Heart right ventricle (tissue), 16 donors: Measurements from ENCODE around the gene MTHFD2L. TPM values are rescaled to one million over a fixed set of nuclear protein-coding genes. Genes with fewer than 3 reads are reported as not detected.
A peak's percentile ranks its signal among the peaks of the same experiment; 100 is the strongest.

Experiments used
- ATAC-seq, 8 donors: fragments of 200-7000 bp; cut with Tn5 transposase; one replicate each; pipeline ENCODE4 v1.9.1; 2020; ENCODE audit warnings: mild to moderate bottlenecking in 8 of 8, moderate library complexity in 8 of 8, moderate number of reproducible peaks in 1 of 8
- DNase-seq, 2 donors: peaks; one replicate each; pipeline ENCODE4 v3.0.0-alpha.2; 2020
- H3K27ac ChIP-seq, 10 donors: fragments of 200-600 bp; sonication (generic) in 2 of 10; one replicate each; pipeline versions ENCODE4 v1.5.0 to v1.8.0; 2020 to 2022; ENCODE audit warnings: mild to moderate bottlenecking in 3 of 10
- H3K27me3 ChIP-seq, 7 donors: fragments of 200-600 bp; one replicate each; pipeline ENCODE4 v1.8.0; 2021 to 2022; ENCODE audit warnings: mild to moderate bottlenecking in 2 of 7
- H3K36me3 ChIP-seq, 9 donors: fragments of 200-600 bp; sonication (generic) in 1 of 9; one replicate each; pipeline versions ENCODE4 v1.5.0 to v1.8.0; 2020 to 2022; ENCODE audit warnings: mild to moderate bottlenecking in 2 of 9
- H3K4me1 ChIP-seq, 9 donors: fragments of 200-600 bp; sonication (generic) in 1 of 9; one replicate each; pipeline versions ENCODE4 v1.5.0 to v1.8.0; 2020 to 2022; ENCODE audit warnings: mild to moderate bottlenecking in 4 of 9
- H3K4me3 ChIP-seq, 10 donors: fragments of 200-600 bp; sonication (generic) in 2 of 10; one replicate each; pipeline versions ENCODE4 v1.5.0 to v1.8.0; 2020 to 2022; ENCODE audit warnings: mild to moderate bottlenecking in 7 of 10, moderate library complexity in 2 of 10
- H3K9me3 ChIP-seq, 11 donors: fragments of 200-600 bp in 10 of 11; sonication (generic) in 2 of 11; one replicate each; pipeline versions ENCODE4 v1.5.0 to v1.8.0; 2013 to 2022; ENCODE audit warnings: mild to moderate bottlenecking in 2 of 11, control low read depth in 1 of 11, moderate library complexity in 1 of 11
- WGBS, 2 donors: extraction: QIAGEN DNeasy Blood & Tissue Kit; methylation state at CpG; one replicate each; pipeline ENCODE4 v1.1.7; 2013; ENCODE audit warnings: inconsistent platforms in 1 of 2; 5-methylcytosine and 5-hydroxymethylcytosine counted together
- intact Hi-C, 10 donors: fragments of 100-400 bp; cut with DNase I; formaldehyde crosslinking; loops; one replicate each; pipeline versions ENCODE4 v1.11.1 to v1.14.2; 2022
- polyA plus RNA-seq, 2 donors: library from polyadenylated mRNA; stranded (reverse); fragments of 200-250 nt; gene quantifications; one replicate each; pipeline ENCODE4 v1.2.3, GENCODE V29; 2013
- total RNA-seq, 10 donors: library from RNA; stranded (reverse); fragmentation: NEBNext Ultra II Directional in 3 of 10; extraction: Animal tissue kit (Norgen Biotek cat#: 25700) in 3 of 10; gene quantifications; one replicate each; pipeline versions ENCODE4 v1.2.1 to v1.2.4, GENCODE V29; 2021 to 2023
- TF ChIP-seq, protein P1 (sequence below), 9 donors: fragments of 200-600 bp; sonication (generic) in 2 of 9; IDR thresholded peaks; one replicate each; pipeline versions ENCODE4 v1.5.0 to v1.8.0; 2021 to 2022; ENCODE audit warnings: antibody characterized with exemption in 9 of 9, mild to moderate bottlenecking in 5 of 9, moderate library complexity in 1 of 9
- donor health status: Arrhythmogenic right ventricular cardiomyopathy.
- donor health status: ischemic (EF 13 %, LVEDD 7.1; RV severe dilation, severe dysfunction).
- donor health status: healthy with polysubstance abuse.
- donor health status: DM: no; HTN: yes; CAD: no.
- donor health status: DM: no; HTN: no; CAD: no.
- donor health status: ischemic (EF 25% LVEDD 6.9; RV normal size, moderate dysfunction).
- donor health status: ischemic (EF 25% LVEDD 5.7; RV mildly dilated, moderate dysfunction).
- donor health status: healthy.
- donor health status: DM: yes; HTN: yes; CAD: no.
- donor health status: Ischemic cardiomyopathy.
- donor health status: ischemic (EF 35%, LVEDD 5.7; RV mildly dilated, moderate dysfunction).
- donor health status: nonischemic (EF 11% LVEDD 7.7; RV severe dilation, severe dysfunction).
- donor health status: DM: yes; HTN: yes; CAD: no.
- donor health status: PGD.
- donor health status: ischemic (EF 29% LVEDD 5.4; RV normal size, mild dysfunction).
- donor health status: nonischemic (EF 23%, LVEDD 6.1; RV moderate dilation, normal function).

Gene MTHFD2L
- total and polyA plus RNA-seq, 12 donors = 5.7 to 19.3 (median 11.8) TPM

DNA sequence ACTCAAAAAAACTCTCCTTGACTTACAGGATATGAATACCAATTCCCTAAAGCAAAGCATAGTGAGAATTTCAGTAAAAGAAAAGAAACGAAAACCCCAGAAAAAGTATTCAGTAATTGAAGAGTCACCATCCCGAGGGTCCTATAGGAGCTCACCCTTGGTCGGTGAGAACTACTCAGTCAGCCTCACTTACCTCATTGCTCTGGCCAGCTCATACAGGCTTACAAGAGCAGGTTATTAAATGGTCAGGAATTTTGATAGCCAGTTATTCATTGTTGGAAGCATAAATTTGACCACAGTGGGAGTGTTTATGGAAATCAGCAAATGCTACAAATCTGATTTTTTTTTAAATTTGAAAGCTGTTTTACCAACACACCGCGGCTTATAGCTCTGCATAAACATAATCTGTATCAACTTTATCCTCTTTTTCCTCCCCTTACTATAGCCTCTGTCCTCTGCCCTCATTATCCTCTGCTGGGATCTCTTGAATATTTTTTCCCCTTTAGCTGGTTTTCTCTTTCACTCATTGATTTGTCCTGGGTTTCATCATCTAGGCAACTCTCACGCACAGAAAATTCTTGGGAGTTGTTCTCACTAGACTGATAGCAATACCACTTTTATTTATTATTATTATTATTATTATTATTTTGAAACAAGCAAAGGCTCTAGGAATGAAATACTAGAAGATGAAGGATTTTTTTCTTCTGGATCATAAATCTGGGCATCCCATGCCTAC, 47.9 kb upstream of the MTHFD2L start:
- no peaks in the 10 kb centered on the region for H3K9me3 ChIP-seq
- no peaks in the 10 kb centered on the region for H3K36me3 ChIP-seq
- intact Hi-C loops = loop anchor here in 1 of 10 donors (10.0 kb wide), 1 partner anchor 75 kb away; the partner anchor contains the start of gene CXCL3
- TF ChIP-seq, protein P1, sequence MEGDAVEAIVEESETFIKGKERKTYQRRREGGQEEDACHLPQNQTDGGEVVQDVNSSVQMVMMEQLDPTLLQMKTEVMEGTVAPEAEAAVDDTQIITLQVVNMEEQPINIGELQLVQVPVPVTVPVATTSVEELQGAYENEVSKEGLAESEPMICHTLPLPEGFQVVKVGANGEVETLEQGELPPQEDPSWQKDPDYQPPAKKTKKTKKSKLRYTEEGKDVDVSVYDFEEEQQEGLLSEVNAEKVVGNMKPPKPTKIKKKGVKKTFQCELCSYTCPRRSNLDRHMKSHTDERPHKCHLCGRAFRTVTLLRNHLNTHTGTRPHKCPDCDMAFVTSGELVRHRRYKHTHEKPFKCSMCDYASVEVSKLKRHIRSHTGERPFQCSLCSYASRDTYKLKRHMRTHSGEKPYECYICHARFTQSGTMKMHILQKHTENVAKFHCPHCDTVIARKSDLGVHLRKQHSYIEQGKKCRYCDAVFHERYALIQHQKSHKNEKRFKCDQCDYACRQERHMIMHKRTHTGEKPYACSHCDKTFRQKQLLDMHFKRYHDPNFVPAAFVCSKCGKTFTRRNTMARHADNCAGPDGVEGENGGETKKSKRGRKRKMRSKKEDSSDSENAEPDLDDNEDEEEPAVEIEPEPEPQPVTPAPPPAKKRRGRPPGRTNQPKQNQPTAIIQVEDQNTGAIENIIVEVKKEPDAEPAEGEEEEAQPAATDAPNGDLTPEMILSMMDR (IDR thresholded peaks at IDR 0.05) = no peak
- ATAC-seq (peak in 7 of 8 donors; percentile 3 to 49 (median 22)), DNase-seq (no peak)
- 71 to 72% methylated on average over 6 of the region's 6 CpGs for WGBS, 2 donors
- H3K4me1 ChIP-seq = peaks cover 9 to 69% (median 50%) of the 10 kb centered on the region in 9 donors
- no peak overlapping the region for H3K4me3 ChIP-seq
- no peaks in the 10 kb centered on the region for H3K27me3 ChIP-seq
- H3K27ac ChIP-seq = peak overlapping the region; percentile 59 to 87 (median 78)

DNA sequence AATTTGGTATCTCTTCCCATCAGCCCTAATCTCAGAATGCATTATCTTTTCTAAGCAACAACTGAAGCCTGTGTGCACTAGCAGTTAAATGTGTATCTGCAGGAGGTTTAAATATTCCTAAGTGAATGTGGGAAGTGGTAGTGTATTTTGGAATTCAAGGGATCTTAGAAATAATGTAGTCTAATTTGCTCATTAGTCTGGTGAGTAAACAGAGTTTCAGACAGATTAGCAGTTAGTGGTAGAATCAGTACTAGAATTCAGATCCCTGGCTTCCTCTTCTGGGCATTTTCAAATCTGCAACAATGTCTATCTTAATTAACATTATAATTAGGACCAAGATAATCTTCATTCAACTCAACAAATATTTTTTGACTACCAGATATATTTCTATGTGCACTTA, 47.2 kb upstream of the MTHFD2L start:
- Histone ChIP-seq H3K9me3 (no peaks in the 10 kb centered on the region), H3K27ac (peak overlapping the region in 9 of 10 donors; percentile 59 to 87 (median 80)), H3K4me1 (peaks cover 9 to 63% (median 49%) of the 10 kb centered on the region in 9 donors), H3K27me3 (no peaks in the 10 kb centered on the region), H3K36me3 (no peaks in the 10 kb centered on the region), H3K4me3 (no peak overlapping the region)
- no peak for ATAC-seq
- DNase-seq = no peak
- TF ChIP-seq, protein P1 (IDR thresholded peaks at IDR 0.05) = no peak
- intact Hi-C loops = no loop called here

DNA sequence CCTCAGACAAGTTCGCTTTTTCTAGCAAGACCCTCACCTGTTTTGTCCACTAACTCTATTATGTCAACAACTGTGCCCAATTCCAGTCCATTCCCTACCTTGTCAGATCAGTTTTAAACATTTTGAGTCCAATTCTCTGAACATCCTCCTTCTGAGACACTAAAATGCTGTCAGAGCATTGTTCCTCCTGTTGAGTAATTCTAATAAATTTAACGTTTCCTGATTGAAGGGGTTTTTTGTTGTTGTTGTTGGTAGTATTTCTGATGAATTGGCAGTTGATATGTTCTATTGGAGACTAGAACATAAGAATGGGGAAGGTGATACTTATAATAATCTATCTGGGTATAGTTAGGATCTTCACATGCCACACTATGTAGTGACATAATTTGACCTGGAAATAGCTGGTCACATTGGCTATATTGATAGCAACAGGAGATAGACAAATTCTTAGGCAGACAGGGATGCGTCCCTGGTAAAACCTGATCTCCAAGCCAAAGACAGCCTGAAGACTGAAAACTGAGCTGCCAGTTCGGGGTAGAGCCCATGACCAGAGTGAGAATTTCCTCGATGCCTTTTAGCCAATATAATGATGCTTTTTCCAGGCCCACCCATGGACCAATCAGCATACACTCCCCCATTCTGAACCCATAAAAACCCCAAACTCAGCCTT, 46.5 kb upstream of the MTHFD2L start:
- peaks cover 8 to 61% (median 47%) of the 10 kb centered on the region in 9 donors for H3K4me1 ChIP-seq
- H3K27me3 ChIP-seq = no peaks in the 10 kb centered on the region
- ATAC-seq (no peak), DNase-seq (no peak)
- H3K27ac ChIP-seq = peak overlapping the region; percentile 30 to 87 (median 78)
- TF ChIP-seq, protein P1 (IDR thresholded peaks at IDR 0.05) = no peak
- no peak overlapping the region for H3K4me3 ChIP-seq
- 81 to 88% methylated on average over 5 of the region's 5 CpGs for WGBS, 2 donors
- intact Hi-C loops = no loop called here
- H3K9me3 ChIP-seq = no peaks in the 10 kb centered on the region
- H3K36me3 ChIP-seq = no peaks in the 10 kb centered on the region

DNA sequence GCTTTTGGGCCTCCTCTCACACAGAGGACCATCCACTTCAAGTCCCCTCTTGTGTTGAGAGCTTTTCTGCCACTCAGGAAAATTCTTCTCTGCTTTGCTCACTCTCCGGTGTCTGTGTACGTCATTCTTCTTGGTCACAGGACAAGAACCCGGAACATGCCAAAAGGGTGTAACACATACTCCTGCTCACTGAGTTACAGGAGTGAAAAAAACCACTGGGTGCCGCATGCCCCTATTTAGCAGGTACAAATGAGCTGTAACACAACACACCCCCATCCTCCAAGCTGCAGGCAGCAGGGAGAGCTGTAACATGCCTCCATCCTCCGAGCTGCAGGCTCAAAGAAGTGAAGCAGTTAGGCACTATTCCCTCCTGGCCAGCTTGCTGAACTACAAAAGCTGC, 45.9 kb upstream of the MTHFD2L start:
- Histone ChIP-seq H3K36me3 (no peaks in the 10 kb centered on the region), H3K9me3 (no peaks in the 10 kb centered on the region), H3K27me3 (no peaks in the 10 kb centered on the region), H3K4me1 (peaks cover 12 to 62% (median 52%) of the 10 kb centered on the region in 9 donors), H3K4me3 (no peak overlapping the region), H3K27ac (peak overlapping the region; percentile 30 to 87 (median 78))
- DNase-seq (peak in 1 of 2 donors; percentile 38), ATAC-seq (peak in 7 of 8 donors; percentile 35 to 71 (median 46))
- 48 to 49% methylated on average over 5 of the region's 5 CpGs for WGBS, 2 donors
- TF ChIP-seq, protein P1 (IDR thresholded peaks at IDR 0.05) = no peak
- intact Hi-C loops = no loop called here
